Glomerular visceral epithelial cell (primary cell): ENCODE results near the gene P4HB.
A peak's percentile ranks its signal among the peaks of the same experiment; 100 is the strongest.

ENCODE experiments used
- DNase-seq: peaks from one replicate; pipeline ENCODE4 v3.0.0-alpha.2; 2016; ENCODE audit errors: extremely low spot score

Gene P4HB

GRCh38 chr17:81898029-81898866, 37.9 kb upstream of the P4HB start:
- DNase-seq, result peak; percentile 56

- DNase-seq, result no peak
Measured at GRCh38 chr17:81895400-81895799, 35.1 kb upstream of the P4HB start.

GRCh38 chr17:81891303-81891552, 30.9 kb upstream of the P4HB start:
- no peak for DNase-seq

- no peak for DNase-seq
Measured at GRCh38 chr17:81890447-81891302, 30.3 kb upstream of the P4HB start.

GRCh38 chr17:81889602-81890001, 29.3 kb upstream of the P4HB start:
- DNase-seq, result no peak

GRCh38 chr17:81888988-81889595, 28.8 kb upstream of the P4HB start:
- DNase-seq, result no peak

GRCh38 chr17:81888105-81888987, 28.0 kb upstream of the P4HB start:
- DNase-seq, result no peak

- peak; percentile 95 for DNase-seq
Measured at GRCh38 chr17:81885869-81886548, 25.7 kb upstream of the P4HB start.

- no peak for DNase-seq
Measured at GRCh38 chr17:81885454-81885853, 25.1 kb upstream of the P4HB start.

GRCh38 chr17:81884968-81885367, 24.6 kb upstream of the P4HB start:
- no peak for DNase-seq

GRCh38 chr17:81884520-81884919, 24.2 kb upstream of the P4HB start:
- no peak for DNase-seq

- DNase-seq, result no peak
Measured at GRCh38 chr17:81879121-81879520, 18.8 kb upstream of the P4HB start.

GRCh38 chr17:81878294-81878693, 18.0 kb upstream of the P4HB start:
- DNase-seq, result no peak

- DNase-seq, result no peak
Measured at GRCh38 chr17:81877569-81877968, 17.2 kb upstream of the P4HB start.

GRCh38 chr17:81871387-81872230, 11.3 kb upstream of the P4HB start:
- peak; percentile 92 for DNase-seq

- no peak for DNase-seq
Measured at GRCh38 chr17:81870981-81871386, 10.6 kb upstream of the P4HB start, which contains the start of gene ARHGDIA. ARHGDIA (minus strand) TSS chr17:81871337; CDS start chr17:81869930, 1,407 bp downstream.

- DNase-seq, result peak; percentile 53
Measured at GRCh38 chr17:81870131-81870980, 10.0 kb upstream of the P4HB start.

GRCh38 chr17:81869221-81870130, 9.1 kb upstream of the P4HB start:
- DNase-seq, result peak; percentile 57
